Right cardiac atrium (tissue), 5 donors: ENCODE results near the gene SH3GL1. TPM values are rescaled to one million over a fixed set of nuclear protein-coding genes. Genes with fewer than 3 reads are reported as not detected.

Experiments used
- ATAC-seq, 2 donors: fragments of 200-7000 bp; cut with Tn5 transposase; one replicate each; pipeline versions ENCODE4 v1.8.0 to v1.9.1; 2020; ENCODE audit warnings: moderate library complexity in 2 of 2, mild to moderate bottlenecking in 1 of 2
- DNase-seq, 3 donors: peaks; one replicate each; pipeline ENCODE4 v3.0.0-alpha.2; 2020
- H3K27ac ChIP-seq: one replicate; pipeline ENCODE4 v1.5.1; 2013; ENCODE audit warnings: mild to moderate bottlenecking, low read length, control low read depth, moderate library complexity
- H3K27me3 ChIP-seq: one replicate; pipeline ENCODE4 v1.6.1; 2013; ENCODE audit not compliant: control insufficient read depth, insufficient read depth
- H3K4me1 ChIP-seq: one replicate; pipeline ENCODE4 v1.6.1; 2013; ENCODE audit warnings: low read length; ENCODE audit not compliant: control insufficient read depth, insufficient read depth
- H3K4me3 ChIP-seq: one replicate; pipeline ENCODE4 v1.5.1; 2013; ENCODE audit warnings: low read length, control low read depth
- H3K9me3 ChIP-seq: one replicate; pipeline ENCODE4 v1.6.1; 2013; ENCODE audit warnings: low read length; ENCODE audit not compliant: control insufficient read depth
- WGBS: extraction: QIAGEN DNeasy Blood & Tissue Kit; methylation state at CpG from one replicate; pipeline ENCODE4 v1.1.7; 2013; 5-methylcytosine and 5-hydroxymethylcytosine counted together
- intact Hi-C, 4 donors: fragments of 100-400 bp; cut with DNase I; formaldehyde crosslinking; loops; one replicate each; pipeline versions ENCODE4 v1.11.0 to v1.14.0; 2022 to 2023
- long read RNA-seq, 4 donors: library from polyadenylated mRNA; unstranded; transcript quantifications; one replicate each; pipeline ENCODE4 v2.0.0, GENCODE V29; 2020 to 2021
- polyA plus RNA-seq: library from polyadenylated mRNA; stranded (reverse); fragments of 200-250 nt; gene quantifications from one replicate; pipeline ENCODE4 v1.2.3, GENCODE V29; 2013
- total RNA-seq, 4 donors: library from RNA; stranded (reverse); fragmentation: NEBNext Ultra II Directional; extraction: Animal tissue kit (Norgen Biotek cat#: 25700); gene quantifications; one replicate each; pipeline ENCODE4 v1.2.1, GENCODE V29; 2021
- donor health status: healthy with polysubstance abuse.
- donor health status: DM: no; HTN: yes; CAD: no.
- donor health status: DM: no; HTN: no; CAD: no.
- donor health status: DM: no; HTN: yes; CAD: no; lungs with severe emphysema.
- donor health status: DM: yes; HTN: yes; CAD: no.

SH3GL1 gene
- 10 to 100 TPM; 26.3 to 40.3 (median 31.8) TPM for total RNA-seq
- polyA plus RNA-seq: 27.7 TPM
- long read RNA-seq, donor 1, transcript SH3GL1-201 (10 exons, 2,516 nt): major isoform, 93 of 132 reads
- long read RNA-seq, donor 1, partial matches to known transcripts: 10 of 132 reads
- long read RNA-seq, donor 1, other reads (novel, unspliced or antisense): 29 of 132 reads
- long read RNA-seq, donor 2, transcript SH3GL1-201 (10 exons, 2,516 nt): major isoform, 56 of 73 reads
- long read RNA-seq, donor 2, partial matches to known transcripts: 5 of 73 reads
- long read RNA-seq, donor 2, other reads (novel, unspliced or antisense): 12 of 73 reads
- long read RNA-seq, donor 3, transcript SH3GL1-201 (10 exons, 2,516 nt): major isoform, 47 of 78 reads
- long read RNA-seq, donor 3, partial matches to known transcripts: 10 of 78 reads
- long read RNA-seq, donor 3, other reads (novel, unspliced or antisense): 21 of 78 reads
- long read RNA-seq, donor 4, transcript SH3GL1-201 (10 exons, 2,516 nt): major isoform, 39 of 50 reads
- long read RNA-seq, donor 4, partial matches to known transcripts: 2 of 50 reads
- long read RNA-seq, donor 4, other reads (novel, unspliced or antisense): 8 of 50 reads

GRCh38 chr19:4400135-4400936, at the start of gene SH3GL1:
Gene SH3GL1 (minus strand): TSS chr19:4400547. CDS start chr19:4400368, 179 bp downstream.
- under 1% methylated on average over 90 of the region's 90 CpGs for WGBS
- DNase-seq (peak; percentile 90 to 96 (median 95)), ATAC-seq (peak; percentile 66 to 70)
- Histone ChIP-seq H3K4me1 (peaks cover 11% of the 10 kb centered on the region), H3K27ac (peak within 1 kb of the TSS; percentile 94), H3K4me3 (peak within 1 kb of the TSS; percentile 92), H3K9me3 (no peaks in the 10 kb centered on the region), H3K27me3 (no peaks in the 10 kb centered on the region)
- intact Hi-C loops: loop anchor here in 1 of 4 donors (2.0 to 10.0 kb wide), 3 partner anchors 54 to 133 kb away; partner anchors contain the start of genes MPND and UBXN6

GRCh38 chr19:4449639-4450028, 49.3 kb upstream of the SH3GL1 start:
- H3K27me3 ChIP-seq: no peaks in the 10 kb centered on the region
- 87% methylated on average over 9 of the region's 9 CpGs for WGBS

GRCh38 chr19:4449022-4449638, 48.8 kb upstream of the SH3GL1 start:
- intact Hi-C loops: no loop called here
- Histone ChIP-seq H3K9me3 (no peaks in the 10 kb centered on the region), H3K27me3 (no peaks in the 10 kb centered on the region), H3K4me1 (no peaks in the 10 kb centered on the region), H3K27ac (peak overlapping the region; percentile 21), H3K4me3 (no peak overlapping the region)
- ATAC-seq: peak; percentile 72 to 73
- peak; percentile 79 to 89 (median 86) for DNase-seq
- WGBS: 66% methylated on average over 24 of the region's 24 CpGs

More at GRCh38 chr19:4449639-4450028, 49.3 kb upstream of the SH3GL1 start:
- H3K4me1 ChIP-seq: no peaks in the 10 kb centered on the region
- no peak for ATAC-seq
- no peaks in the 10 kb centered on the region for H3K9me3 ChIP-seq
- DNase-seq: no peak
- H3K27ac ChIP-seq: no peak overlapping the region
- intact Hi-C loops: loop anchor here in 1 of 4 donors (10.0 kb wide), 1 partner anchor 45 kb away; the partner anchor contains the start of genes CHAF1A and SH3GL1
- no peak overlapping the region for H3K4me3 ChIP-seq

- no peak for ATAC-seq
- Histone ChIP-seq H3K4me1 (no peaks in the 10 kb centered on the region), H3K4me3 (no peak overlapping the region), H3K27ac (no peak overlapping the region), H3K9me3 (no peaks in the 10 kb centered on the region), H3K27me3 (no peaks in the 10 kb centered on the region)
- WGBS: 79% methylated on average over 30 of the region's 30 CpGs
- intact Hi-C loops: no loop called here
- peak in 1 of 3 donors; percentile 42 for DNase-seq
Measured at GRCh38 chr19:4448147-4448985, 48.0 kb upstream of the SH3GL1 start.

- whole genome bisulfite sequencing: 90% methylated on average over 28 of the region's 28 CpGs
- H3K27me3 ChIP-seq: no peaks in the 10 kb centered on the region
- no peaks in the 10 kb centered on the region for H3K9me3 ChIP-seq
- no peaks in the 10 kb centered on the region for H3K4me1 ChIP-seq
- DNase-seq: no peak
- H3K4me3 ChIP-seq: no peak overlapping the region
- no peak for ATAC-seq
- H3K27ac ChIP-seq: no peak overlapping the region
- intact Hi-C loops: no loop called here
Measured at GRCh38 chr19:4447327-4448146, 47.2 kb upstream of the SH3GL1 start.

- no peaks in the 10 kb centered on the region for H3K27me3 ChIP-seq
- H3K4me3 ChIP-seq: no peak overlapping the region
- no peak overlapping the region for H3K27ac ChIP-seq
- no peaks in the 10 kb centered on the region for H3K4me1 ChIP-seq
- WGBS: 81% methylated on average over 15 of the region's 15 CpGs
- intact Hi-C loops: no loop called here
- H3K9me3 ChIP-seq: no peaks in the 10 kb centered on the region
- DNase-seq (peak in 1 of 3 donors; percentile 61), ATAC-seq (no peak)
Measured at GRCh38 chr19:4446704-4447200, 46.4 kb upstream of the SH3GL1 start.

- DNase-seq: peak in 1 of 3 donors; percentile 56
- 92% methylated on average over 58 of the region's 58 CpGs for WGBS
- Histone ChIP-seq H3K27ac (no peak overlapping the region), H3K4me3 (no peak overlapping the region), H3K27me3 (no peaks in the 10 kb centered on the region), H3K9me3 (no peaks in the 10 kb centered on the region), H3K4me1 (no peaks in the 10 kb centered on the region)
- intact Hi-C loops: no loop called here
- ATAC-seq: no peak
Measured at GRCh38 chr19:4445963-4446703, 45.8 kb upstream of the SH3GL1 start.

- H3K4me1 ChIP-seq: no peaks in the 10 kb centered on the region
- no peak for ATAC-seq
- H3K4me3 ChIP-seq: no peak overlapping the region
- intact Hi-C loops: no loop called here
- no peaks in the 10 kb centered on the region for H3K27me3 ChIP-seq
- no peaks in the 10 kb centered on the region for H3K9me3 ChIP-seq
- 77% methylated on average over 36 of the region's 36 CpGs for WGBS
- peak in 1 of 3 donors; percentile 56 for DNase-seq
- no peak overlapping the region for H3K27ac ChIP-seq
Measured at GRCh38 chr19:4444765-4445741, 44.7 kb upstream of the SH3GL1 start.
